Breast epithelium (tissue), 4 donors: ENCODE results near the gene ABCC1. TPM values are rescaled to one million over a fixed set of nuclear protein-coding genes. Genes with fewer than 3 reads are reported as not detected.

ENCODE experiments used
- DNase-seq, 2 donors: peaks; one replicate each; pipeline ENCODE4 v3.0.0-alpha.2; 2019; ENCODE audit warnings: low spot score in 2 of 2
- H3K27ac ChIP-seq, 2 donors: fragments of 200-600 bp; sonication (generic) in 1 of 2; one replicate each; pipeline ENCODE4 v1.5.1; 2016 to 2019; ENCODE audit warnings: mild to moderate bottlenecking in 1 of 2
- H3K27me3 ChIP-seq, 2 donors: fragments of 200-600 bp; sonication (generic) in 1 of 2; one replicate each; pipeline versions ENCODE4 v1.5.1 to v1.6.0; 2017 to 2019; ENCODE audit warnings: control low read depth in 1 of 2, mild to moderate bottlenecking in 1 of 2
- H3K36me3 ChIP-seq: fragments of 200-600 bp; one replicate; pipeline ENCODE4 v1.5.1; 2019
- H3K4me1 ChIP-seq, 2 donors: fragments of 200-600 bp; sonication (generic); one replicate each; pipeline ENCODE4 v1.5.1; 2016 to 2019; ENCODE audit warnings: control low read depth in 1 of 2
- H3K4me3 ChIP-seq, 3 donors: fragments of 200-600 bp; sonication (generic); 1 replicate in 2 of 3; 2 replicates in 1 of 3; pipeline ENCODE4 v1.5.1; 2016 to 2019; ENCODE audit warnings: mild to moderate bottlenecking in 3 of 3, moderate library complexity in 2 of 3
- H3K9me3 ChIP-seq, 2 donors: fragments of 200-600 bp; sonication (generic) in 1 of 2; one replicate each; pipeline ENCODE4 v1.5.1; 2016 to 2019; ENCODE audit warnings: control low read depth in 1 of 2
- POLR2A ChIP-seq: fragments of 450-650 bp; IDR thresholded peaks from one replicate; pipeline ENCODE4 v1.6.1; 2016; ENCODE audit warnings: antibody characterized with exemption, mild to moderate bottlenecking, moderate library complexity
- POLR2AphosphoS5 ChIP-seq, 3 donors: sonication (generic); formaldehyde crosslinking; IDR thresholded peaks; one replicate each; pipeline ENCODE4 v1.6.1; 2017; ENCODE audit warnings: antibody characterized with exemption in 3 of 3
- intact Hi-C: fragments of 100-400 bp; cut with DNase I; formaldehyde crosslinking; loops from one replicate; pipeline ENCODE4 v1.15.1; 2023; ENCODE audit warnings: low total_unique reads
- total RNA-seq, 3 donors: library from RNA; depleted of rRNA; stranded (reverse); fragments of >200 nt; gene quantifications; one replicate each; pipeline ENCODE4 v1.1.0, GENCODE V29; 2016
- TF ChIP-seq, protein P1 (sequence below), 3 donors: fragments of 450-650 bp; IDR thresholded peaks; one replicate each; pipeline ENCODE4 v1.5.1; 2016 to 2017; ENCODE audit warnings: antibody characterized with exemption in 3 of 3, mild to moderate bottlenecking in 3 of 3, moderate library complexity in 3 of 3

The ABCC1 gene
- total RNA-seq, 3 donors from 2014 or later, result 14.6 to 26.9 (median 21.3) TPM

DNA sequence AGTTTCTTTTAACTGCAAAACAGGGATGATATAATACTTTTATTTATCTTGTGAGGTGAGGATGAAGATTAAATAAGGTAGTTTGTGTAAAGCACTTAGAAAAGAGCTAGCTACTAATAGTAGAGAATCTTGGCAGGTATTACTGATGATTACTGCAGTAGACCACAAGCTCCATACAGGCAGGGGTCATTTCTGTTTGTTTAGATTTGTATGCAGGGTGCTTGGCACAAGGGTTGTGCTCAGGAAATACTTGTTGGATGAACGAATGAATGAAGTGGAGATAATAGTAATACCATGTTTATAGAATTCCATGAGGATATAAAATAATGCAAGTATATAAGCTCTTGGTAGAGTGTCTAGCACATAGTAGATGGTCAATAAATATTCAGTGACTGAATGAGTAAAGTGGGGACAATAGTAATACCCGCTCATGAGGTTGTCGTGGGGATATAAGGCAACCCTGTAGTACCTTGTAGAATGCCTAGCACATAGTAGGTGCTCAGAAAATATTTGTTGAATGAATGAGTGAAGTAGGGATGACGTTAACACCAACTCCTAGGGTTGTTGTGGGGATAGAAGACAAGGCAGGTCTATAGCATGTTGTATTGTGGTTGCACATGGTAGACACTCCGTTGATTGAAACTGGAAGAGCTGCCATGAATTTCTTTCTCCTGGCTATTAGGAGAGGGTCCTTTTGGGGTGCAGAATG, 83.0 kb downstream of the ABCC1 start:
- peaks cover 0 to 4% of the 10 kb centered on the region in 2 donors for H3K4me1 ChIP-seq
- H3K36me3 ChIP-seq, result no peaks in the 10 kb centered on the region
- intact Hi-C loops, result loop anchor here (2.0 kb wide), 1 partner anchor 76 kb away; no protein-coding TSS in a partner anchor
- no peak overlapping the region for H3K27ac ChIP-seq
- H3K27me3 ChIP-seq, result no peaks in the 10 kb centered on the region
- TF ChIP-seq POLR2AphosphoS5 (IDR thresholded peaks at IDR 0.05) (no peak), POLR2A (no peak)
- TF ChIP-seq, protein P1, sequence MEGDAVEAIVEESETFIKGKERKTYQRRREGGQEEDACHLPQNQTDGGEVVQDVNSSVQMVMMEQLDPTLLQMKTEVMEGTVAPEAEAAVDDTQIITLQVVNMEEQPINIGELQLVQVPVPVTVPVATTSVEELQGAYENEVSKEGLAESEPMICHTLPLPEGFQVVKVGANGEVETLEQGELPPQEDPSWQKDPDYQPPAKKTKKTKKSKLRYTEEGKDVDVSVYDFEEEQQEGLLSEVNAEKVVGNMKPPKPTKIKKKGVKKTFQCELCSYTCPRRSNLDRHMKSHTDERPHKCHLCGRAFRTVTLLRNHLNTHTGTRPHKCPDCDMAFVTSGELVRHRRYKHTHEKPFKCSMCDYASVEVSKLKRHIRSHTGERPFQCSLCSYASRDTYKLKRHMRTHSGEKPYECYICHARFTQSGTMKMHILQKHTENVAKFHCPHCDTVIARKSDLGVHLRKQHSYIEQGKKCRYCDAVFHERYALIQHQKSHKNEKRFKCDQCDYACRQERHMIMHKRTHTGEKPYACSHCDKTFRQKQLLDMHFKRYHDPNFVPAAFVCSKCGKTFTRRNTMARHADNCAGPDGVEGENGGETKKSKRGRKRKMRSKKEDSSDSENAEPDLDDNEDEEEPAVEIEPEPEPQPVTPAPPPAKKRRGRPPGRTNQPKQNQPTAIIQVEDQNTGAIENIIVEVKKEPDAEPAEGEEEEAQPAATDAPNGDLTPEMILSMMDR (IDR thresholded peaks at IDR 0.05), result no peak
- DNase-seq, result no peak
- no peak overlapping the region for H3K4me3 ChIP-seq
- no peaks in the 10 kb centered on the region for H3K9me3 ChIP-seq

GRCh38 chr16:16033208-16033717, 83.8 kb downstream of the ABCC1 start:
- Histone ChIP-seq H3K9me3 (no peaks in the 10 kb centered on the region), H3K27ac (no peak overlapping the region), H3K36me3 (no peaks in the 10 kb centered on the region), H3K4me1 (peaks cover 0 to 4% of the 10 kb centered on the region in 2 donors), H3K4me3 (no peak overlapping the region), H3K27me3 (no peaks in the 10 kb centered on the region)
- intact Hi-C loops, result loop anchor here (2.0 kb wide), 1 partner anchor 76 kb away; no protein-coding TSS in a partner anchor
- DNase-seq, result no peak
- TF ChIP-seq POLR2AphosphoS5 (IDR thresholded peaks at IDR 0.05) (no peak), POLR2A (no peak)
- TF ChIP-seq, protein P1 (IDR thresholded peaks at IDR 0.05), result no peak

GRCh38 chr16:16036359-16036792, 87.0 kb downstream of the ABCC1 start:
- intact Hi-C loops, result no loop called here
- Histone ChIP-seq H3K4me1 (no peaks in the 10 kb centered on the region), H3K27ac (no peak overlapping the region), H3K27me3 (no peaks in the 10 kb centered on the region), H3K4me3 (no peak overlapping the region), H3K36me3 (no peaks in the 10 kb centered on the region), H3K9me3 (no peaks in the 10 kb centered on the region)
- no peak for TF ChIP-seq POLR2AphosphoS5 (IDR thresholded peaks at IDR 0.05)
- TF ChIP-seq POLR2A, result no peak
- TF ChIP-seq, protein P1 (IDR thresholded peaks at IDR 0.05), result no peak
- no peak for DNase-seq

- TF ChIP-seq, protein P1 (IDR thresholded peaks at IDR 0.05), result no peak
- TF ChIP-seq POLR2A (no peak), POLR2AphosphoS5 (IDR thresholded peaks at IDR 0.05) (no peak)
Measured at GRCh38 chr16:16037521-16037920, 88.1 kb downstream of the ABCC1 start.

DNA sequence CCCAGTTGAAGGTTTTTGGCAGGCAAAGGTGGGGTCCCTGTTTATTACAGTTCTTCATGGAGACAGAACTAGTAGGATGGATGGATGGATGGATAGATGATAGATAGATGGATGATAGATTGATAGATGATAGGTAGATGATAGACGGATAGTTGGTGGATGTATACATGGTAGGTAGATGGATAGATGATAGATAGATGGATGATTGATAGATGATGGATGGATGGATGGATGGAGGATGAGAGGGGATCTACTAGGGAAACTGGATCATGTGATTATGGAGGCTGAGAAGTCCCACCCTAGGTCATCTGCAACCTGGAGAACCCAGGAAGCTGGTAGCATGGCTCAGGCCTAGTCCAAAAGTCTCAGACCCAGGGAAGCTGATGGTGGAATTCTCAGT, 88.6 kb downstream of the ABCC1 start:
- Histone ChIP-seq H3K27ac (no peak overlapping the region), H3K9me3 (no peaks in the 10 kb centered on the region), H3K27me3 (no peaks in the 10 kb centered on the region), H3K36me3 (no peaks in the 10 kb centered on the region), H3K4me1 (no peaks in the 10 kb centered on the region), H3K4me3 (no peak overlapping the region)
- intact Hi-C loops, result no loop called here
- TF ChIP-seq, protein P1 (IDR thresholded peaks at IDR 0.05), result no peak
- TF ChIP-seq POLR2A (no peak), POLR2AphosphoS5 (IDR thresholded peaks at IDR 0.05) (no peak)
- DNase-seq, result no peak

More at GRCh38 chr16:16037521-16037920, 88.1 kb downstream of the ABCC1 start:
- Histone ChIP-seq H3K4me3 (no peak overlapping the region), H3K36me3 (no peaks in the 10 kb centered on the region), H3K9me3 (no peaks in the 10 kb centered on the region), H3K4me1 (no peaks in the 10 kb centered on the region), H3K27me3 (no peaks in the 10 kb centered on the region), H3K27ac (no peak overlapping the region)
- intact Hi-C loops, result no loop called here
- DNase-seq, result no peak
